ENCODE measurements around the gene FSD1. TPM values are rescaled to one million over a fixed set of nuclear protein-coding genes. Genes with fewer than 3 reads are reported as not detected.

FSD1 gene
- total and polyA plus RNA-seq, 10 of the 15 experiments (the other 5 are each of a cell fraction or from before 2014, with no cell fraction given): 0.15 to 5.1 (median 4.0) TPM; not detected in 1

DNA sequence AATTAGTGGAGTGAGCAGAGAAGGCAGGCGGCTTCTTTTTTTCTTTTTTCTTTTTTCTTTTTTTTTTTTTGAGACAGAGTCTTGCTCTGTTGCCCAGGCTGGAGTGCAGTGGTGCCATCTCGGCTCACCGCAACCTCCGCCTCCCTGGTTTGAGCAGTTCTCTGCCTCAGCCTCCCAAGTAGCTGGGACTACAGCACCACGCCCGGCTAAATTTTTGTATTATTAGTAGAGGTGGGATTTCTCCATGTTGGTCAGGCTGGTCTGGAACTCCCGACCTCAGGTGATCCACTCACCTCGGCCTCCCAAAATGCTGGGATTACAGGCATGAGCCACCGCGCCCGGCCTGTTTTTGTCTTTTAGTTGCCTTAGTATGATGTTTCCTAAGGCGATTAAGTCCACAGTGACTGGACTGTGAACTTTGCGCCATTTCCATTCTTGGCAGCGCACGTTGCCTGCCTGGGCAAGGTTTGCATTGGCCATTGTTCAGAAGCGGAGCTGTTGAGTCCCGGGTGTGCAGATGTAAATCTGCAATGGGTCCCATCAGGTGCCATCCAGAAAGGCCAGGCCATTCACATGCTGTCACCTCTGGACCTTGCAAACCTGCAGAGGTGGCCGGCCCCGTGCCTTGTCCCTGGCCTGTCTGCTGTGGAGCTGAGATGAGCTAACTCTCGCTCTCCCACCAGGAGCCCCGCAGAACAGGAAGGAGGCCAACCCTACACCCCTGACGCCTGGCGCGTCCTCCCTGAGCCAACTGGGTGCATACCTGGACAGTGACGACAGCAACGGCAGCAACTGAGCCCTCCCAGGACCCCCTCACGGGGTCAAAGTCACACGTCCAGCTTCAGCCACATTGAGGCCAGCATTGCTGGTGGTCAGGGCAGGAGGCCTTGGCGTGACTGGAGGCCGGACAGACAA is 36.2 kb upstream of the FSD1 start:
- no peaks in the 10 kb centered on the region for H3K79me2 ChIP-seq (ENCODE audit: control insufficient read depth, insufficient read depth, low read length)
- POLR2A ChIA-PET: interaction anchor here (0.9 kb wide), 1 partner anchor 75 kb away, joined by 3 read pairs; no protein-coding TSS in a partner anchor
- in situ Hi-C loops (cut with MboI): loop anchor here (5.0 kb wide), 1 partner anchor 84 kb away; no protein-coding TSS in a partner anchor
- 85% methylated on average over 29 of the region's 30 CpGs for WGBS (ENCODE audit: insufficient coverage, insufficient replicate concordance, low lambda C conversion rate, missing lambda C conversion rate)
- no peak overlapping the region for H3K4me2 ChIP-seq (ENCODE audit: control insufficient read depth, insufficient read depth)
- H3K27ac ChIP-seq (ENCODE audit: control insufficient read depth, insufficient read depth): no peak overlapping the region
- CTCF ChIA-PET: interaction anchor here (0.6 to 5.4 kb wide), 14 partner anchors 9 to 374 kb away, joined by 3 to 78 read pairs (median 6); partner anchors contain the start of genes EBI3, MPND and TMIGD2
- no peak overlapping the region for H3K9ac ChIP-seq (ENCODE audit: control insufficient read depth, insufficient read depth, low read length)
- H3K4me1 ChIP-seq (ENCODE audit: control insufficient read depth, insufficient read depth, low read length): no peaks in the 10 kb centered on the region; the same call in 1 of the 2 replicates
- peaks cover 12 to 19% of the 10 kb centered on the region in 2 experiments for H3K36me3 ChIP-seq (ENCODE audit: control insufficient read depth in 2 of 2, insufficient read depth in 2 of 2, low read length in 1 of 2)
- intact Hi-C loops (cut with micrococcal nuclease; ENCODE audit: unreplicated experiment): loop anchor here (1.0 to 5.0 kb wide), 3 partner anchors 84 to 257 kb away; partner anchors contain the start of genes CHAF1A and SH3GL1
- no peak for FAIRE-seq
- no peak for DNase-seq (ENCODE audit: low read depth, low spot score)
- ATAC-seq: no peak
- RAD21 ChIA-PET (ENCODE audit: unreplicated experiment): interaction anchor here (2.0 to 2.8 kb wide), 2 partner anchors 84 to 257 kb away, joined by 8 to 10 read pairs; no protein-coding TSS in a partner anchor
- no peak overlapping the region for H2AFZ ChIP-seq (ENCODE audit: control insufficient read depth, low read depth, low read length)
- SMC1A ChIA-PET (ENCODE audit: uncharacterized antibody, unreplicated experiment): interaction anchor here (2.6 kb wide), 1 partner anchor 84 kb away, joined by 12 read pairs; no protein-coding TSS in a partner anchor
- peaks cover 2% of the 10 kb centered on the region; the same call in 1 of the 3 replicates for H3K9me3 ChIP-seq (replicated peaks; ENCODE audit: control insufficient read depth, insufficient read depth, low read length)
- no peaks in the 10 kb centered on the region for H4K20me1 ChIP-seq (ENCODE audit: control insufficient read depth, insufficient read depth)
- H3K27me3 ChIP-seq (replicated peaks in 1 of 2; ENCODE audit: control insufficient read depth in 2 of 2, insufficient read depth in 2 of 2, low read length in 1 of 2): no peaks in the 10 kb centered on the region
- H3K4me3 ChIP-seq: no peak overlapping the region
- BruUV-seq (replicated peaks): TSS peak; percentile 53
- TF ChIP-seq NFIC (IDR thresholded peaks at IDR 0.05; ENCODE audit: low read depth, low read length): no peak
- TF ChIP-seq HDAC6 (IDR thresholded peaks at IDR 0.05; ENCODE audit: unreplicated experiment): no peak
- TF ChIP-seq LARP7 (IDR thresholded peaks at IDR 0.05): no peak
- TF ChIP-seq KDM1A (IDR thresholded peaks at IDR 0.05; ENCODE audit: borderline replicate concordance): no peak
- no peak for TF ChIP-seq EED (IDR thresholded peaks at IDR 0.05; ENCODE audit: low read depth)
- TF ChIP-seq, protein P1, sequence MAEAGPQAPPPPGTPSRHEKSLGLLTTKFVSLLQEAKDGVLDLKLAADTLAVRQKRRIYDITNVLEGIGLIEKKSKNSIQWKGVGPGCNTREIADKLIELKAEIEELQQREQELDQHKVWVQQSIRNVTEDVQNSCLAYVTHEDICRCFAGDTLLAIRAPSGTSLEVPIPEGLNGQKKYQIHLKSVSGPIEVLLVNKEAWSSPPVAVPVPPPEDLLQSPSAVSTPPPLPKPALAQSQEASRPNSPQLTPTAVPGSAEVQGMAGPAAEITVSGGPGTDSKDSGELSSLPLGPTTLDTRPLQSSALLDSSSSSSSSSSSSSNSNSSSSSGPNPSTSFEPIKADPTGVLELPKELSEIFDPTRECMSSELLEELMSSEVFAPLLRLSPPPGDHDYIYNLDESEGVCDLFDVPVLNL (IDR thresholded peaks at IDR 0.05; ENCODE audit: low read depth, low read length): no peak
- TF ChIP-seq IKZF2 (IDR thresholded peaks at IDR 0.05): no peak
- TF ChIP-seq NBN (IDR thresholded peaks at IDR 0.05): no peak
- TF ChIP-seq YBX1 (IDR thresholded peaks at IDR 0.05): no peak
- TF ChIP-seq CHD1 (IDR thresholded peaks at IDR 0.05; ENCODE audit: low read depth, low read length): no peak
